ENCODE results near the gene OPRD1.
"Not testable (repeated sequence)": the region's sequence is repeated elsewhere in the genome, so short reads cannot be mapped to it uniquely, and the experiment has no call there.

Gene OPRD1

DNA sequence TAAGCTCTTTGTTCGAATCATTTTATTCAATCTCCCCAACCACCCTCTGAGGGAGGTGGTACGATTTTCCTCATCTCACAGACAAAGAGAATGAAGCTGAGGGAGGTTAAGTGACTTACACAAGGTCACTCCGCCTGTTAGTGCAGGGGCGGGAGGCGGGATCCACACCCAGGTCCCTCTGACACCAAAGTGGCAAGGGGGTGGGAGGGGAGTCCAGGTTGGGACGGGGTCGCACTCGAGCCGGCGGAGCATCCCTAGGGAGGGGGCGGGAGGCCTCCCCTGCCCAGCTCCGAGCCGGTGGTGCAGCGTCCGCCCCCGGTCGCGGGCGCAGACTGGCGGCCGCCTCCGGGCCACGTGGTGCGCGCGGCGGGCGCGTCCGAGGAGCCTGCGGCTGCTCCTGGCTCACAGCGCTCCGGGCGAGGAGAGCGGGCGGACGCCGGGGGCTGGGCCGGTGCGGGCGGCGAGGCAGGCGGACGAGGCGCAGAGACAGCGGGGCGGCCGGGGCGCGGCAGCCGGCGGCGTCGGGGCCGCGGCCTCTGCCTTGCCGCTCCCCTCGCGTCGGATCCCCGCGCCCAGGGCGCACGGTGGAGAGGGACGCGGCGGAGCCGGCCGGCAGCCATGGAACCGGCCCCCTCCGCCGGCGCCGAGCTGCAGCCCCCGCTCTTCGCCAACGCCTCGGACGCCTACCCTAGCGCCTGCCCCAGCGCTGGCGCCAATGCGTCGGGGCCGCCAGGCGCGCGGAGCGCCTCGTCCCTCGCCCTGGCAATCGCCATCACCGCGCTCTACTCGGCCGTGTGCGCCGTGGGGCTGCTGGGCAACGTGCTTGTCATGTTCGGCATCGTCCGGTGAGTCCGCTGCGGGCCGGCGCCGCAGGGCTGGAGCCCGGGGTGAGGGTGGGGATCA is at the start of gene OPRD1:
TSS of gene OPRD1 (plus strand) at position 405 of the 903 bp plus-strand sequence. CDS start at position 619, 214 bp downstream.
- DNase-seq = no peak

DNA sequence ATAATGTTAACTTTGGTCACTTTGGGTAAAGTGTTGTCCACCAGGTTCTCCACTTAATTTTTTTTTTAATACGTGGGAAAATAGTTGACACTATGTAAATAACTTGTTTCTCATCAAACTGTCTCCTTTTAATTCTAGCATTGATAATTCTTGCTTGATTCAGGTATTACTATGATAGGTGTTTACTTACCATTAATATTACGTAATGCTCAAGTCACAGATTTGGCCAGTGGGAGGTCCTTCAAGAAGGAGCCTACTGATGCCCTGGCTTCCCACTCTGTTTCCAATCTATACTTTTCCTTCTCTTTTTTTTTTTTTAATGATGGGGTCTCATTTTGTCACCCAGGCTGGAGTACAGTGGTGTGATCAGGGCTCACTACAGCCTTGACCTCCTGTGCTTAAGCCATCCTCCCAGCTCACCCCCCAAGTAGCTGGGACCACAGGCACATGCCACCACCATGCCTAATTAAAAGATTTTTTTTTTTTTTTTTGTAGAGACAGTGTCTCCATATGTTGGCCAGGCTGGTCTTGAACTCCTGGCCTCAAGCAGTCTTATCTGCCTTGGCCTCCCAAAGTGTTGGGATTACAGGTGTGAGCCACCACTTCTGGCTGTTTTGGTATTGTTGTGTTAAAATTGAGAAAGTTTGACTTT is 45.3 kb upstream of the OPRD1 start:
- DNase-seq = no peak

DNA sequence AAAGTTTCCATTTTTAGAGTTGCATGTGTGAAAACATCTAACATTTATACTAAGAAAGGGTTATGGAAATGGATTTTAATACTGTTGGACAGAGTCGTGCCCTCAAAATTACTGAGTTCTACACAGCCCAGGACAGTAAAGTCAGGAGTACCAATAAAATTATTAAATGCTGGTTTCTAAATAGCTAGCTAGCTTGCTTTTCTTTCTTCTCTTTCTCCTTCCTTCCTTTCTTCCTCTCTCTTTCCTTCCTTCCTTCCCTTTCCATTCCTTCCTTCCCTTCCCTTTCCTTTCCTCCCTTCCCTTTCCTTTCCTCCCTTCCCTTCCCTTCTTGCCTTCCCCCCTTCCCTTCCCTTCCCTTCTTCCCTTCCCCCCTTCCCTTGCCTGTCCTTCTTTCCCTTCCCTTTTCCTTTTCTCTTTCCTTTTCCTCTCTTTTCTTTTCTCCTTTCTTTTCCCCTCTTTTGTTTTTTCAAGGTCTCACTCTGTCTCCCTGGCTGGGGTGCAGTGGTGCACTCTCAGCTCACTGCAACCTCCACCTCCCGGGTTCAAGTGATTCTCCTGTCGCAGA is 41.3 kb upstream of the OPRD1 start:
- no peak for DNase-seq

GRCh38 chr1:28771921-28772320 is 40.0 kb upstream of the OPRD1 start:
- not testable (repeated sequence) for DNase-seq

DNA sequence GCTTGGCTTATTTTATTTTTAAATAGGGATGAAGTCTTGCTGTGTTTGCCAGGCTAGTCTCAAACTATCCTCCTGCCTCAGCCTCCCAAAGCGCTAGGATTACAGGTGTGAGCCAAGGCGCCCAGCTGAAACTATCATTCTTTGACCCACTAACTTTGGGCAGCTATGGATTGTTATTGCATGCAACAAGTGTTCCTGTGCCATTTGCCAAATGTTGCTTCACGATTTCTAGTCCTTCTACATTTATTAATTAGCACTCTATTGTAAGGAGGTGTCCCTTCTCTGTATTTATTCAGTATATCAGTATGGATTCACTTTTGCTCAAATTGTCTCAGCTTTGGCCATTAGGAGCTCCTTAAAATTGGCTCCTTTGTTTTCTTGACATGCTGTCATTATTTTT is 38.9 kb upstream of the OPRD1 start:
- DNase-seq = no peak

DNA sequence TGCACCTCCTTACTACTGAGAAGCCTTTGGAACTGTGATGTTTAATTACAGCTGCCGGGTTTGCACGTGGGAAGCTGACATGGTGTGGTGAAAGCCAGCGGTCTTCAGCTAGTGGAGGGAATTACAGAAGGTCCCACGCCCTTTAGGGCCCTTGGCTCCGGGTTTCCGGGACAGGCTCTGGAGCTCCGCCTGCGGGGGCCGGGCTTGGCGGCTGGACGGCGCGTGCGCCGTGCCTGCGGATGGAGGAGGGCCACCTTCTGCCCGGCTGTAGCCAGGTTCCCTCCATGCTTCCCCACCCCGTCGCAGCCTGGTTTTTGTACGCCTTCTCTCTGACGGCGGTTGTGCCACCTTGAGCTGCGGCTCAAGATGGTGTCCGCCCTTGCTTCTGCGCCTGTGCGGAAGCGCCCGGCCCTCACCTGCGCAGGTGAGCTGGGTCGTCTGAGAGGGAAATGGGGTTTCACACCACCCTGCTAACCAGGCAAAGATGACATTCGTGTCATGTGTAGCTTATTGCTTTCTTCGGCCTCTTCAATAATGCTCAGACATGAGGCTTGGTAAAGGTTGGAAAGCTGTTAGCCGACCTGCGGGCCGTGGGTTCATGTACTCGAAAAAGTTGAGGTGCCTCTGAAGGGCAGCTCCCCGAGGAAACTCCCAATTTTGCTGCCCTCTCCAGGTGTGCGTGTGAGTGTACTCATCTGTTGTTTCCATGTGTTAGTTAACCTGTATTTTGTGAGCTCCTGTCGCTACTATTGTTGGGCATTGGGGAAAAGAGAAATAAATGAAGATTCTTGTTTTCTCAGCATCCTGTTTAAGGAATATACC is 36.6 kb upstream of the OPRD1 start:
- DNase-seq = peak; percentile 47 to 54

- DNase-seq = no peak
Observed at GRCh38 chr1:28776341-28776740, 35.6 kb upstream of the OPRD1 start.

DNA sequence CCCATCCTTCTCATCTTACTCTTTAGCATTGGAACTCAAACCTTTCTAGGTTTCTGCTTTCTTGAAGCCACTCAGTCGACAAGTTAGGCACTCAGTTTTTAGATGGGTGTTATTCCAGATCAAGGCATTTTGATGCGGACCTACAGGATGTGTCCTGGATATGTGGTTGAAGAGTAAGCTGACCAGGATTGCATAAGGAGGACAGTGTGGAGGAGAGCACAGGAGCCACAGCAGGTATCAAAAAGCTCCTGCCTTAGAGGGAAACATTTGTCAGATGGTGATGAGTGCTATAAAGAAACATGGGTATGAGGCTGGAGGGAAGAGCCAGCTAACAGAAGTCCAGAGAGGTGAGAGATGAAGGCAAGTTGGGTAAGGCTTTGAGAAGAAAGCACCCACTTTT is 33.9 kb upstream of the OPRD1 start:
- no peak for DNase-seq

GRCh38 chr1:28779751-28780408 is 32.1 kb upstream of the OPRD1 start:
- DNase-seq = no peak

DNA sequence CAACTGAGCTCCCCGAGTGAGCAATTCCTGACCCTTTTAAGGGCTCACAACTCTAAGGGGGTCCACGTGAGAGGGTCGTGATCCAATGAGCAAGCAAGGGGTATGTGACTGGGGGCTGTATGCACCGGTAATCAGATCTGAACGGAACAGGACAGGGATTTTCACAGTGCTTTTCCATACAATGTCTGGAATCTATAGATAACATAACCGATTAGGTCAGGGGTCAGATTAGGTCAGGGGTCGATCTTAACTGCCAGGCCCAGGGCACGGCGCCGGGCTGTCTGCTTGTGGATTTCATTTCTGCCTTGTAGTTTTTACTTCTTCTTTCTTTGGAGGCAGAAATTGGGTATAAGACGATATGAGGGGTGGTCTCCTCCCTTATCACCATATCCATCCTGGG is 30.7 kb upstream of the OPRD1 start:
- DNase-seq = no peak

DNA sequence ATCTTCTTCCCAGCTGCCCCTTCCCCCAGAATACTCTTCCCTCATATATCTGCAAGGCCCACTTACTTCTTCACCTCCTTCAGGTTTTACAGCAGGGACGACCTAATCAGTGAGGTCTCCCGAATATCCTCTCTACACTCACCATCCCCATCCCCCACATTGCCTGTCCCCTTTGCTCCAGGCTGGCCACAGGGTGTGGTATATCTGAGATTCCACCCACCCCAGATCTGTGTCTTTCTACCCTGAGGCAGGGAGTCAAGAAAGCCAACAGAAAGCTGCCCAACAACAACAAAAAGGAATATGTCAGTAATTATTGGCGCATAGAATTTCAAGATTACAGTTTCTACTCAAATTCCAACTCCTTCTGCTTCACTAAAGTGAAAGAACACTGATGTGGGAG is 30.0 kb upstream of the OPRD1 start:
- DNase-seq = no peak

GRCh38 chr1:28783363-28783762 is 28.6 kb upstream of the OPRD1 start:
- DNase-seq = no peak

DNA sequence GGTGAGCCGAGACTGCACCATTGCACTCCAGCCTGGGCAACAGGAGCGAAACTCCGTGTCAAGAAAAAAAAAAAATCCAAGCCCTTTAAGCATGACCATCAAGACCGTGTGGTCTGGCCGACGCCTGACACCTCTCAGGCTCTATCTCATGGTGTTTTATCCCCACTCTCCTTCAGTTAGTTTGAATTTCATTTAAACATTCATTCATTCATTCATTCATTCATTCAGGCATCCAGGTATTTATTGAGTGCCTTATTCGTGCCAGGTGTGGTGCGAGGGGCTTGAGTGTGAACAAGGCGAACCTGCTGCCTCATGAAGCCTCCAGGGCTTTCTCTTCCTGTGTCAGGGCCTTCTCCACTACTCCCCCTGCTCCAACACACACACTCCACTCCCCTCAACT is 22.6 kb upstream of the OPRD1 start:
- no peak for DNase-seq

DNA sequence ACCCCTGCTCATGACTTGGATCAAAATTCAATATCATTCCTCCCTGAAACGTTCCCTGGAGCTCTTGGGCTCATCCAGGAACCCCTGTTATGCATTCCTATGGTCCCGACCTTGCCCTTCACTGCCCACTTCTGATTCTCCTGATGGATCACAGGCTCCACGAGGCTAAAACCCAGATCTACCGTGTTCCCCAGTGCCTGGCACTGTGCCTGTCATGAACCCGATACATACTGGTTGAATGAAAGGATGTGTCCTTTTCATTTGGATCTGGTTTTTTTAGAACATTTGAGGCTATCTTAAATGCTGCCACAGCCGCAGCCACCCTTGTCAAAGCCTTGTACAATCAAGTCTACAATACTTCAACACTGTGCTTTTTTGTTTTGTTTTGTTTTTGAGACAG is 22.2 kb upstream of the OPRD1 start:
- no peak for DNase-seq

- no peak for DNase-seq
Observed at GRCh38 chr1:28790377-28791035, 21.5 kb upstream of the OPRD1 start.

DNA sequence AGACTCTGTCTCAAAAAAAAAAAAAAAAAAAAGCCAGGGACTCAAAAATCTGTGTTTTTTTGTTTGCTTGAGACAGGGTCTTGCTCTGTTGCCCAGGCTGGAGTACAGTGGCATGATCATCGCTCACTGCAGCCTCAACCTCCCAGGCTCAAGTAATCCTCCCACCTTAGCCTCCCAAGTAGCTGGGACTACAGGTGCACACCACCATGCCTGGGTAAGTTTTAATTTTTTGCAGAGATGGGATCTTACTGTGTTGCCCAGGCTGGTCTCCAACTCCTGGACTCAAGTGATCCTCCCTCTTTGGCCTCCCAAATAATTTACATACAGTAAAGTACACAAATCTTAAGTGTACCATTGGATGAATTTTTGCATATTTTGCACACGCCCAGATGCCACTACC is 20.0 kb upstream of the OPRD1 start:
- not testable (repeated sequence) for DNase-seq

DNA sequence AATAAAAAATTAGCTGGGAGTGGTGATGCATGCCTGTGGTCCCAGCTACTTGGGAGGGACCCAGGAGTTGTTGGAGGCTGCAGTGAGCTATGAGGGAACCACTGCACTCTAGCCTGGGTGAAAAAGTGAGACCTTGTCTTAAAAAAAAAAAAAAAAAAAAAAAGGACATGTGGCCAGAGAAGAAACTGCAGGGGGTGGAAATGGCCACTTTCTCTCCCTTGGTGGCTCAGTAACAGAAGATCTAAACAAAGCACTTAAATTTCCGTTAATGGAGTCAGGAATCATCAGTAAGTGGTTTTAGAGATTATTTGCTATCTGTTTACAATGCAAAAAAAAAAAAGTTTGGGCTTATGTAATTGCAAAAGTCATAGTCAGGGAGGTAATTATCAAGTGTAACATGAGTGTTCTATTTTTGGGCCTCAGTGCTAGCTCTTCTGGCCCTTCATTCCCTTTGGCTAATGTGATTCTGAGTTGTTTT is 19.3 kb upstream of the OPRD1 start:
- no peak for DNase-seq

DNA sequence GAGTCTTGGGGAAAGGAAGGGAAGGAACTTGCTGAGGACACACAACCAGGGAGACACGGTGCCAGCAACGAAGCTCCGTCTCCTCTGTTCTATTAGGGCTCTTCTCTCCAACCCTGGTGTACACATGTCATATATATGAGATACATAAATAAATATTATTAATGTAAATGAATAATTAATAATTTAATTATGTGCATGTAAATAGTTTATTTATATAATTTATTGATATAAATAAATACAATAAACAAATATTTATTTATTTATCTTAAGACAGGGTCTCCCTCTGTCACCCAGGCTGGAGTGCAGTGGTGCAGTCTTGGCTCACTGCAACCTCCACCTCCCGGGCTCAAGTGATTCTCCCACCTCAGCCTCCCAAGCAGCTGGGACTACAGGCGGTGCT is 17.4 kb upstream of the OPRD1 start:
- DNase-seq = not testable (repeated sequence)

GRCh38 chr1:28796352-28797211 is 15.4 kb upstream of the OPRD1 start:
- DNase-seq = no peak

DNA sequence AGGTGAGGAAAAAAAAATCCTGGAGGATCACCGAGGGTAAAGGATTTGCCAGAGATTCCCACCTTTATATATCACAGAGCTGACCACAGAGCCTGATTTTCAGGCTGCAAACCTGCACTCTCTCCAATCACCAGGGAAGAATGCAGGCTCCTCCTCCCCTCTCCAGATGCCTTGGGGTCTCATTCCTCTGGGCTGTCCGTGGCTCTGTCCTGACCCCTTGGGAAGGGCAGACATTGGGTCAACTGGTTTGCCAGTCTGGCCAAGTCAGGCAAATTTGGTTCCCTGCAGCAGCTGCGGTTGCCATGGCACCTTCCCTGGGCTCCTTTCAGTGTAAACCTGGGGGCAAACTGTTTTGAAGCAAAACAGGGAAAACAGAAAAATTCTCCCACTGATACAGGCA is 11.6 kb upstream of the OPRD1 start:
- no peak for DNase-seq

DNA sequence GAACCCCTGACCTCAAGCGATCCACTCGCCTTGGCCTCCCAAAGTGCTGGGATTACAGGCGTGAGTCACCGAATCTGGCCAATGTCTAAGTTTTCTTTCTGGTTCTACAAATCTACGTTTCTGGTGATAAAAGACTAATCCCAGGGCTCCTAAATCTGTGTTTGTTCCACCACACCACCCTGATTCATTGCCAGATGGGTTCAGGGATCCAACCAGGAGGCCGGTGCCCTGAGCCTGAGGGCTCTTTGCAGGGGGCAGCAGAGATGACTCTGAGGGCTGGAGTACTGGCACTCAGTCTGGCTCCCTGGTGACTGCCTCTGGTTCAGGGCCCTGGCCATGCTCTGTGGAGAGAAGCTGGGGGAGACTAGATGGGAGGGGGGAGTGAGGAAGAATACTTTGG is 10.5 kb upstream of the OPRD1 start:
- no peak for DNase-seq
